AG20443 (cell line): Measurements from ENCODE around the gene RAP1GAP.
A peak's percentile ranks its signal among the peaks of the same experiment; 100 is the strongest.

ENCODE experiments used
- DNase-seq: peaks from one replicate; pipeline ENCODE4 v3.0.0; 2012; ENCODE audit warnings: low spot score, mixed read lengths

RAP1GAP gene

DNA sequence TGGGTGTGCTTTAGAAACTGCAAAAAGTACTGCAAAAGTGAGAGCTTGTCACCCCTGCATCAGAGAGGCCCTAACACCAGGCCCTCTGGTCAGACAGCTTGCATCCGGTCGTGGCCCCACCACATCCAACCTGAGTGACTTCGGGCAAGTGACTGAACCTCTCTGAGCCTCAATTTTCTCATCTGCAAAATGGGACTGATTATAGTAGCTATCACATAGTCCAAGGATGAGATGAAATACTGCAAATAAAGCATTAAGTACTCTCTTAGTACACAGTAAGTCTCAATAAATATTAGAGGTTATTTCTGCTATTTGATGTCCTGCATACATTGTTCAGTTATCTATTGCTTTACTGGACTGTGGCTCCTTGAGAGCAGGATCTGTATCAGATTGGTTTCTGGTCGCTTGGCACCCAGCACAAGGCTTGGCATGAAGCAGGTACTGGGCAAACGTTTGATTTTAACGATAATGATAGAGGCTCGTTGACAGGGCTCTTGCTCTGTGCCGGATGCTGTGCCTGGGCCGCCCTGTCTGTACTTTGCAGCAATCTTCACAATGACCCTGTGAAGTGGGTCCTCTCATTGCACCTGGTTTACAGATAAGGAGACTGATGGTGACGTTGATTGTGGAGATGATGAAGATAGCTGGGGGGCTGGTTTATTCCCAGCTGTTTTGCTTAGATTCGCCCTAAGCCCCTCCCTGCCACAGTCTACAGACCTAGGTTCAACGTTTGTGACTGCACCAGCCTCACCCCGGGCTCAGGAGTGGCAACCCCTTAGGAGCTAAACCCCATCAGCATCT is 43.6 kb downstream of the RAP1GAP start:
- DNase-seq: no peak

- no peak for DNase-seq
Measured at GRCh38 chr1:21624571-21625389, 44.4 kb downstream of the RAP1GAP start.

- no peak for DNase-seq
Measured at GRCh38 chr1:21623410-21623961, 45.7 kb downstream of the RAP1GAP start.

DNA sequence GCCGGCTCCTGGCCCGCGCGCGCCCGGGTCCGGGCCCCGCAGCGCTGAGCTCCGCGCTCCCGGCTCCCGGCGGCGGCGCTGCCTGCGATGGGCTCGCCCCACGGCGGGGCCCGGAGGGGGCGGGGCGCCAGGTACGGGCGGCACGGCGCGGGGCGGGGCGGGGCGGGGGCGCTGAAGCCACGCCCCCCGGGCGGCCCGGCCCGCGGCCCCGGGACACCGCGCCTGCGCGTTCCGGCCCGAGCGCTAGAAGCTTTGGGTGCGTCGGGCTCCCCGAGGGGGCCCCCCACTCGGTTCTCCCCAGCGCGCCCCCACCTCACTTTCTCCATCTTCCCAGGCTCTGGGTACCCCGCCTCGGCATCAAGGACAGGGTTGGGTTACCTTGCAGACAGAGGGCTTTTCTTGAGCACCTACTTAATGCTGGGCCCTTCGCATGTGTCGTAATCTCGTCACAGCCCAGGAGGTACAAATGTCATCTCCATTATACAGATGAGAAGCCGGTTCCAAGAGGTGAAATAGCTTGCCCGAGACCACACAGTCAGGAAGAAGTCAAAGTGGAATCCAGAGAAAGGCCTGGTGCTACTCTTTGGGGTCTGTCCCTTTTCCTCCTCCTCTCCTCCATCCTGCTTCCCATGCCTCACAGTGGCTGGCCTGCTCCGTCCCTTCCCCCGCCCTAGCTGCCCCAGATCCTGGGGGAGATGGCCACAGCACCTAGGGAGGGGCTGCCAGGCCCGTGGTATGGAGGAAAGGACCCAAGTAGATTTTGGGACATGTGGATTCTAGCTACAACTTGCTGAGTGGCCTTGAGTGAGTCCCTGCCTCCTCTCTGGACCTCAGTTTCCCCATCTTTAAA is 46.5 kb downstream of the RAP1GAP start:
- DNase-seq: peak; percentile 91

GRCh38 chr1:21621761-21622436 is 47.3 kb downstream of the RAP1GAP start:
- no peak for DNase-seq

GRCh38 chr1:21621051-21621450 is 48.1 kb downstream of the RAP1GAP start:
- no peak for DNase-seq

GRCh38 chr1:21620496-21620895 is 48.7 kb downstream of the RAP1GAP start:
- DNase-seq: no peak

- no peak for DNase-seq
Measured at GRCh38 chr1:21620011-21620410, 49.1 kb downstream of the RAP1GAP start.

GRCh38 chr1:21619375-21619947 is 49.7 kb downstream of the RAP1GAP start:
- DNase-seq: no peak

- DNase-seq: no peak
Measured at GRCh38 chr1:21618561-21619374, 50.4 kb downstream of the RAP1GAP start.

DNA sequence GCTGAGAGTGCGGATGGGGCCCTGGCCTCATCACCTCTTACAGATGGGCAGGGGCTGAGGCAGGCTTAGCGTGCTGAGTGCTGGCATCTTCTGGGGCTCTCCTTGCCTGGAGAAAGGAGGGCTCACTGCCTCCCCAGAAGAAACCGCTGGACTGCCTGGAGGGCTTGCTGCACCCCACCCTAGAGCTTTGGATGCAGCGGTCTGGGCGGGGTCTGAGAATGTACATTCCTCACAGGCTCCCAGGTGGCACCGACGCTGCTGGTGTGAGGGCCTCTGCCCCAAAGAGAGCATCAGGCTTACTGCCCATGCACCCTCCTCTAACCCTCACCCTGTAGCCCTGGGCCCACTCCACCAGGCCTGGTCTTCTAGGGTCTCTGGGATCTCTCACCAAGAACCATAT is 51.1 kb downstream of the RAP1GAP start:
- no peak for DNase-seq

GRCh38 chr1:21617126-21617738 is 51.9 kb downstream of the RAP1GAP start:
- no peak for DNase-seq

DNA sequence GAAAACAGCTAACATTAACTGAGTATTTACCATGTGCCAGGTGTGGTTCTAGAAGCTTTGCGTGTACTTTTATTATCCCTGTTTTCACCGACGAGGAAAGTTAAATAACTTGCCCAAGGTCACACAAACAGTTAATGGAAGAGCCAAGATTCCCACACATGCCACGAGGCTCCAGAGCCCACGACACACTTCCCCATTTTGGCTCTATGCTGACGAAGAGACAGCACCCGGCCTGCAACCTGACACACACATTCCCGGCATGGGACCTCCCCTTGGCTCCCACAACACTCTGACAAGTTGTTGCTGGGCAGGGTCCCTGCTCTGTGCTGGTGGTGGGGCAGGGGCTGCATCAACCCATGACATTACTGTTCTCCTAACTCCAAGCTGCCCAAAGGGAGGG is 52.8 kb downstream of the RAP1GAP start:
- DNase-seq: no peak

GRCh38 chr1:21614419-21615115 is 54.6 kb downstream of the RAP1GAP start:
- no peak for DNase-seq

- DNase-seq: no peak
Measured at GRCh38 chr1:21613072-21613867, 55.9 kb downstream of the RAP1GAP start.

- DNase-seq: no peak
Measured at GRCh38 chr1:21612057-21612456, 57.1 kb downstream of the RAP1GAP start.

GRCh38 chr1:21610989-21611785 is 58.0 kb downstream of the RAP1GAP start:
- no peak for DNase-seq
